ENCODE results near the gene IGFL3.

DNA sequence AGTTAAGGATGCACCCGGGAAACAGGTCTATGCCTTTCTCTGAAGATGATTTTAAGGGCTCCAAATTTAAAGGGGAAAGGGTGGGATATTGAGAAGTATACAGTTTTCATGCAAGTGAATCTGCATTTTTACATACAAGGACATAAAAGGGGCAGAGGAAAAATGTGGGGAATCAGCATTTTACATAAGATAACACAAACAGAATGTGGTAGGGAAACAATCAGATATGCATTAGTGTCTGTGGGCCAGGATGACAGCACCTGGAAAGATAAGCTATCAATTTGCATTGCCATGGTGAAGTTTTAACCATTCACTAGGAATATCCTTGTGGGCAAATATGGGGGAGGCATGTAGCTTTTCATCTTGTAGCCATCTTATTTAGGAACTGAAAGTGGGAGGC lies 24.1 kb downstream of the IGFL3 start:
- TF ChIP-seq, protein P1, sequence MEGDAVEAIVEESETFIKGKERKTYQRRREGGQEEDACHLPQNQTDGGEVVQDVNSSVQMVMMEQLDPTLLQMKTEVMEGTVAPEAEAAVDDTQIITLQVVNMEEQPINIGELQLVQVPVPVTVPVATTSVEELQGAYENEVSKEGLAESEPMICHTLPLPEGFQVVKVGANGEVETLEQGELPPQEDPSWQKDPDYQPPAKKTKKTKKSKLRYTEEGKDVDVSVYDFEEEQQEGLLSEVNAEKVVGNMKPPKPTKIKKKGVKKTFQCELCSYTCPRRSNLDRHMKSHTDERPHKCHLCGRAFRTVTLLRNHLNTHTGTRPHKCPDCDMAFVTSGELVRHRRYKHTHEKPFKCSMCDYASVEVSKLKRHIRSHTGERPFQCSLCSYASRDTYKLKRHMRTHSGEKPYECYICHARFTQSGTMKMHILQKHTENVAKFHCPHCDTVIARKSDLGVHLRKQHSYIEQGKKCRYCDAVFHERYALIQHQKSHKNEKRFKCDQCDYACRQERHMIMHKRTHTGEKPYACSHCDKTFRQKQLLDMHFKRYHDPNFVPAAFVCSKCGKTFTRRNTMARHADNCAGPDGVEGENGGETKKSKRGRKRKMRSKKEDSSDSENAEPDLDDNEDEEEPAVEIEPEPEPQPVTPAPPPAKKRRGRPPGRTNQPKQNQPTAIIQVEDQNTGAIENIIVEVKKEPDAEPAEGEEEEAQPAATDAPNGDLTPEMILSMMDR (IDR thresholded peaks at IDR 0.05), result no peak
- TF ChIP-seq POLR2AphosphoS5 (IDR thresholded peaks at IDR 0.05) (no peak), POLR2A (IDR thresholded peaks at IDR 0.05) (no peak)

All from breast epithelium (tissue), 3 donors.